Measurements from ENCODE around the gene MAMDC4.
A peak's percentile ranks its signal among the peaks of the same experiment; 100 is the strongest.
"Not testable (repeated sequence)": the region's sequence is repeated elsewhere in the genome, so short reads cannot be mapped to it uniquely, and the experiment has no call there.

MAMDC4 gene

DNA sequence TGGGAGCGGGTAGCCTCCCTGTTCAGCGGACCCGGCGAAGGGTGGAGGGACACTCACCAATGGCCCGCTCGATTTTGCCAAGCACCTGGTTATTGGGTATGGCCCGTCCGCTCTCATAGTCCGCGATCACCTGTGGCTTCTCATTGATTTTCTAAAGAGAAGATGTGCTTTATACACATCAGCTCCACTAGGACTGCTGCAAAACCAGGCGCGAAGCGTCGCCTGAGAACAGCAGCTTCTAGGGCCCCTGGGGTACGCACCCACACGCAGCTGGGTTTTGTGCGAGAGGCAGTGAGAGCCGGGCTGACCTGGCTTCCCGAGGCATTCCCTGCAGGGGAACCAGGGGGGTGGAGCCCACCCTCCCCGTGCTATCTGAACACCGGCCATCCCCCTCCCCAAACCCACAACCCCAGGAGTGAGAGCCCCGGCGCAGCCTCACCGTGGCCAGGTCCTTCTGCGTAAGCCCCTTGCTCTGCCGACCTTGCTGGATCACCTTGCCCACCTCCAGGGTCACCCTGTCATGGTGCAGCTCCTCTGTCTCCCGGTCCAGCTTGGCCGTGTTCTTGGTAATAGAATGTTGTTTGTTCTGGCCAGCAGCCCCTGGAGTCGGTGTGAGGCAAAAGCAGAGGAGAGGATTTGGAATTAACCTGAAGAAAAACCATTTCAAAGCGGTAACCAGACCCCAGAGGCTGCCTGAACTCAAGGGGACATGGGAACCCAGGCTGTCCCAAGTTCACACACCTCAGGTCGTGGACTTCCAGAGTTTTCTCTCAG lies 10.9 kb downstream of the MAMDC4 start:
- DNase-seq: no peak

DNA sequence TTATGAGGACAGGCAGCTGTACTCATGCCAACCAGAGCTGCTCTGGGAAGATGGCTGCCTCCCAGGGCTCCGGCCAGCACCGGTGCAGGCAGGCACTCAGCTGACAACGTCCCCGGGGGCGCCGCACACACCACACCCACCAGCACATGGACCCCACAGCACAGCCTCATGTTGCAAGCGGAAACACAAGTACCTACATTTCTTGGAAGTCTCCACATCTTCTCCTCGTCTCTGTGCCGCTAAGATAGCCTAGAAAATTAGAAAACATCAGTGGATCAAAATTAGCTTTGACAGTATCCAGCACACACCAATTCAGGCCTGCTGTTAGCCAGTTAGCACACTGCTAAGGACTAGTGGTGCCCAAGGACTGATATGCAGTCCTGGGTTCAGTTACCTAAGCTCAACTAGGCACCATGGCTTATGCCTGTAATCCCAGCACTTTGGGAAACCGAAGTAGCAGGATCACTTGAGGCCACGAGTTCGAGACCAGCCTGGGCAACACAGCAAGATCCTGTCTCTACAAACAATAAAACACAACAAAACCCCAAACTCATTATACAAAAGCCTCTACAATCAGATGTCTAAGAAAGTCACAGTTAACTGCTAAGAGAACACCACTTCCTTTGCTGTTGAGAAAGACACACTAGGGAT lies 11.6 kb downstream of the MAMDC4 start:
- no peak for DNase-seq

- DNase-seq: no peak
These were observed 13.1 kb downstream of the MAMDC4 start for GRCh38 chr9:136865041-136865767.

DNA sequence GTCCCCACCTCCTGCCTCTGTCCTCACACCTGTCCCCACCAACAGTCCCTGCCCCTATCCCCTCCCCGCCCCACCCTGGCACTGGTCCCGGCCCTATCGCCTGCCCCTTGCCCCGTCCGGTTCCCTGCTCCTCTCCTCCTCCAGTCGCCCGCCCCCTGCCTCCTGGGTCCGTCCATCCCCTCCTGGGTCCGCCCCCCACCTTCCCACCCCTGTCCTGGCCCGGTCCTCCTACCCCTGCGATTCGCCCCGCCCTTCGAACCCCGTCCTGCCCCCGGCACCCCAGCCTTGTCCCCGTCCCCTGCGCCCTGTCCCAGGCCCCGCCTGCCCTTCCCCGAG lies 13.6 kb downstream of the MAMDC4 start:
- no peak for DNase-seq

DNA sequence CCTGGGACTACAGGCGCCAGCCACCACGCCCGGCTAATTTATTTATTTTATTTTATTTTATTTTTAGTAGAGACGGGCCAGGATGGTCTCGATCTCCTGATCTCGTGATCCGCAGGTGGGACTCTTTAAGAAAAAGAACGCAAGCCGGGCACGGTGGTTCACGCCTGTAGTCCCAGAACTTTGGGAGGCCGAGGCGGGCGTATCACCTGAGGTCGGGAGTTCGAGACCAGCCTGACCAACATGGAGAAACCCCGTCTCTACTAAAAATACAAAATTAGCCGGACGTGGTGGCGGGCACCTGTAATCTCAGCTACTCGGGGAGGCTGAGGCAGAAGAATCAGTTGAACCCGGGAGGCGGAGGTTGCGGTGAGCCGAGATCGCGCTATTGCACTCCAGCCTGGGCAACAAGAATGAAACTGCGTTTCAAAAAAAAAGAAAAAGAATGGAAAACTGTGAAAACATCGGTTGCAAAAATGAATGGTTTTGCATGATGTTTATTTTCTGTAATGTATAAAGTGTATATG lies 14.8 kb downstream of the MAMDC4 start:
- DNase-seq: not testable (repeated sequence)

- DNase-seq: no peak
These were observed 15.3 kb downstream of the MAMDC4 start for GRCh38 chr9:136867480-136867879.

DNA sequence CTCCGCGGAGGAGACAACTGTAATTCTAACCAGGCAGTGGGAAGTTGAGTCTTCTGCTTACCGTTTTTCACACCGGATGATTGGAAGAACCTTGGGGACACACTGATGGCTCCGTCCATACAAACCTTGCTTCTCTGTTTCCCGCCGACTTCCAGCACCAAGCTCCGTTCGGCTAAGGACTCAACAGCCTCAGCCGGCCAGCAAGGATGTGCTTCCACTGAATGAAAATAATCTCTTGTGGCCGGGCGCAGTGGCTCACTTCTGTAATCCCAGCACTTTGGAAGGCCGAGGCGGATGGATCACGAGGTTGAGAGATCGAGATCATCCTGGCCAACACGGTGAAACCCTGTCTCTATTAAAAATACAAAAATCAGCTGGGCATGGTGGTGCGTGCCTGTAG lies 15.8 kb downstream of the MAMDC4 start:
- no peak for DNase-seq

DNA sequence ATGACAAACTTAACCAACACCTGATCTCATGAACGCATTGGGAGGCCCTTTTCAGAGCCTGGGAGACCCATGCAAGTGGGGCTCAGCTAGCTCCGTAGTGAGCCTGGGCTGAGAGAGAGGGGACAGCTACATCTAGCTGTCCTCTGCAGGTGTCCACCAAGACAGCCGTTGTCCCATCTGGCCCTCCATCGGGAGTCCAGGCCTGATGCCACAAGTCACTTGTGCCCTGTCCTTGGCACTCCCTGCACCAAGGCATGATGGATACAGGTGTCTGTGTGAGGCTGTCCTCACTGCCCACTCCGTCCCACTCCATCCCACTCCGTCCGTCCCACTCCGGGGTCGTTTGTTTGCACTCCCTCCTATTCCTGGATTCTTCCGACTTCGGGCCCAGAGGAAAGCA lies 16.5 kb downstream of the MAMDC4 start:
- DNase-seq: no peak

DNA sequence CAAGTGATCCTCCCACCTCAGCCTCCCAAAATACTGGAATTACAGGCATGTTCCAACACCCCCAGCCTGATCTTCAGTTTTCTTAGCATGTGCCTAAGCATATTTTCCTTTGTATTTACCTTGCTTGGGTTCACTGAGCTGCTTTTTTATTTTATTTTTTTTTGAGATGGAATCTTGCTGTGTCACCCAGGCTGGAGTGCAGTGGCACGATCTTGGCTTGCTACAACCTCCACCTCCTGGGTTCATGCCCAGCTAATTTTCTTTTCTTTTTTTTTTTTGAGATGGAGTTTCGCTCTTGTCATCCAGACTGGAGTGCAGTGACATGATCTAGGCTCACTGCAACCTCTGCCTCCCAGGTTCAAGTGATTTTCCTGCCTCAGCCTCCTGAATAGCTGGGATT lies 17.5 kb downstream of the MAMDC4 start:
- not testable (repeated sequence) for DNase-seq

GRCh38 chr9:136875155-136875554 lies 23.0 kb downstream of the MAMDC4 start:
- no peak for DNase-seq

GRCh38 chr9:136876476-136876875 lies 24.3 kb downstream of the MAMDC4 start:
- no peak for DNase-seq

GRCh38 chr9:136880651-136881050 lies 28.5 kb downstream of the MAMDC4 start:
- DNase-seq: no peak

- no peak for DNase-seq
These were observed 29.6 kb downstream of the MAMDC4 start for GRCh38 chr9:136881691-136882108.

DNA sequence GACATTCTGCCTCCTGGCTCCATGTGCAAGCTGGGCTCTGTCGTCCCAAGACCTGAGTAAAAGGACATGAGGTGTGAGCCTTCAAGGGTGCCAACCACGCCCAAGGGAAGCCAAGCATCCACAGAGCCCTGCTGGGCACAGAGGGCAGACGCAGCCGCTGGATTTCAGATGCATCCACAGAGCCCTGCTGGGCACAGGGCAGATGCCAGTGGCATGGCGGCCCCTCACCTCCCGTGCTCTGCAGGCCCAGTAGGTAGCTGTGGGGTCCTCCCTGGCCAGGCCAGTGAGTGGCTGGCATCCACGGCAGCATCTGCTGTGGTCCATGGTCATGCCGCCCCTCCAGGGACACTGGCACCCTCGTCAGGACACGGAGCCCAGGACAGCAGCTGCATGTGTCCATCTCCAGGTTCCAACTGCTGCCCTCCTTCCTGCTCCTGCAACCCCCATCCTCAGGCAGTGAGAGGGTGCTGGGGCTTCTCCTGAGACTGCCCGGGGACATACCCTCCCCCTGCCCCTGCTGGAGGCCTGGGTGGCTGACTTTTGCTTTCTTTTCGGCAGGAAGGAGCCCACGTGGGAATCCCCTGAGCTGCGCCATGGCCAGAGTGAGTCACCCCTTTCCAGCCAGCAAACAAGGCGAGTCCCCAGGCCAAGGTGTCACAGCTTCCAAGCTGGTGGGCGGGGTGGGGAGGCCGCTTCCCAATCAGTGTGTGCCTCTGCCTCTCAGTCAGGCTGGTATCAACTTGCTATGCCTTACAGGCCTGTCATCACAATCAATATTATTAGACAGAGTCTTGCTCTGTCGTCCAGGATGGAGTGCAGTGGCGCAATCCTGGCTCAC lies 30.2 kb downstream of the MAMDC4 start:
- peak; percentile 91 for DNase-seq

DNA sequence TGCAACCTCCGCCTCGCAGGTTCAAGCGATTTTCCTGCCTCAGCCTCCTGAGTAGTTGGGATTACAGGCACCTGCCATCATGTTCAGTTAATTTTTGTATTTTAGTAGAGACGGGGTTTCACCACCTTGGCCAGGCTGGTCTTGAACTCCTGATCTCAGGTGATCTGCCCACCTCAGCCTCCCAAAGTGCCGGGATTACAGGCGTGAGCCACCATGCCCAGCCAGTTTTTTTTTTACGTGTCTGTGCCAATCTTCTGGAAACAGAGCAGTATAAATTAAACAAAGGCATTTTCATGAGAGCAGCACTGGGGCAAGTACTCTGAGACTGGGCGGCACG lies 30.8 kb downstream of the MAMDC4 start:
- DNase-seq: not testable (repeated sequence)

GRCh38 chr9:136883670-136884069 lies 31.5 kb downstream of the MAMDC4 start:
- DNase-seq: not testable (repeated sequence)

GRCh38 chr9:136885950-136886578 lies 33.9 kb downstream of the MAMDC4 start, which contains the start of gene TRAF2:
Gene TRAF2 (plus strand): TSS chr9:136886516. CDS start chr9:136898741, 12,225 bp downstream.
- DNase-seq: peak; percentile 99

DNA sequence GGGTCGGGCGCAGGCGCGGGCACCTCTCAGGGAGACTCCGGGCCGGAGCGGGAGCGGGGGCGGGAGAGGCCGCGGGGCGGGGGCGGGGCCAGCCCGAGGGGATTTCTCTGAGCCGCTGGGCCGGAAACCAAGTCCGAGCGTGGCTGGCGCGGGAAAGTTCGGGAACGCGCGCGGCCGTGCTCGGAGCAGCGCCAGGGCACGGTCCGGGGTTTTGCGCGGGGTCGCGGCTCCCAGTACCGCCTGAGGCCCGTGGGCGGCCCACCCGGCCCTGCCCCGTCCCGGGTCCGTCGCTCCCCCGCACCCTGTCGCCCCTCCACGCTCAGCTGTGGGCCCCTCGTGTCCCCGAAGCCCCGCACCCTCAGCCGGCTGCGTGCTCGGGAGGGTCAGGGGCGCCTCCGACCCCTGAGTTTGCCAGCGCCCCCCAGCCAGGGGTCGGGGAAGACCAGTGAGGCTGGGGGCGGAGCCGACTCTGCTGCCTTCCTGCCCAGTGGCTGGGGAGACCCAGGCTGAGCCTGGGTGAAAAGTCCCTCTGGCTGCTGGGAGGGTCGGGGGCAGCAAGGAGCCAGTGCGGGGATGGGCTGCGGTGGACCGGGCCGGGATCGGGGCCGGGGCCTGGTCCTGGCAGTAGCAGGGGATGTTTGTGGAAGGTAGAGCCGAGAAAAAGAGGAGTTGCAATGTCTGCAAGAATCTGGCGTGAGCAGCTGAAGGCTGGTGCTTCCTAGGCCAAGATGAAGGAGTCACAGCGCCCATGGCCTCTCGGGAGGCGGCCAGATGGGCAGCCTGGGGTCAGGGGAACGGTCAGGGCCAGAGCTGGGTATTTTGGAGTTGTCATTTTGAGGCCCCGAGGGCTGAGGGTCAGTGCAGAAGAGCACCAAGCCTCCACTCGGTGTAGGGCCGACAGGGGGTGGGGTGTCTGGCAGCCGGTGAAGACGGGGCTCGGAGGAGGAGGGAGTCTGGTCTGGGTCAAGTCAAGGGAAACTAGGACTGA lies 34.8 kb downstream of the MAMDC4 start:
- DNase-seq: peak; percentile 78

- no peak for DNase-seq
These were observed 36.3 kb downstream of the MAMDC4 start for GRCh38 chr9:136888454-136888853.

- DNase-seq: no peak
These were observed 37.7 kb downstream of the MAMDC4 start for GRCh38 chr9:136889858-136890257.

DNA sequence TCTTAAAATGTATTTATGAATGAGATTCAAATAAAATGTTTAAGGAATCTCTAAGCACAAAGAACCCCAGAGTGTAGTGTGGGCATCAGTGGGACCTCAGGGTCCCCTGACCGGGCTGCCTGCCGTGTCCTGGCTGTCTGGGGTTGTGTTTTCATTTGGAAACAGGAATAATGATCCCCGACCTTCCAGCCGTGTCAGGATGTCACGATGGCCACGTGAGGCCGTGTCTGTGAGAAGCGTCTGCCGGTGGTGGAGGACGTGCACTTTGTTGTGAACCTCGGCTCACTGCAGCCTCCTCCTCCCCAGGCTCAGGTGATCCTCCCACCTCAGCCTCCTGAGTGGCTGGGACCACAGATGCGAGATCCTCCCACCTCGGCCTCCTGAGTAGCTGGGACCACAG lies 38.5 kb downstream of the MAMDC4 start:
- no peak for DNase-seq
